H1 (cell line): ENCODE results near the gene TMEM198. TPM values are rescaled to one million over a fixed set of nuclear protein-coding genes. Genes with fewer than 3 reads are reported as not detected.

Experiments
- ASH2L ChIP-seq: fragments of 200-600, 300-600 bp; sonication (generic); IDR thresholded peaks from one replicate; pipeline ENCODE4 v1.7.1; 2017; ENCODE audit warnings: low read length
- GABPA ChIP-seq: IDR thresholded peaks from 2 replicates; pipeline ENCODE4 v1.6.1; 2011; ENCODE audit warnings: mild to moderate bottlenecking, low read length, moderate library complexity, borderline replicate concordance; ENCODE audit not compliant: insufficient read depth
- KDM5A ChIP-seq: fragments of 200-600 bp; IDR thresholded peaks from 2 replicates; pipeline ENCODE4 v1.7.1; 2012; ENCODE audit warnings: mild to moderate bottlenecking, low read length, inconsistent platforms, mixed read lengths
- NANOG ChIP-seq: IDR thresholded peaks from 2 replicates; pipeline ENCODE4 v1.6.1; 2011; ENCODE audit warnings: low read length, low read depth, mild to moderate bottlenecking, inconsistent platforms; ENCODE audit not compliant: insufficient read depth, poor library complexity, severe bottlenecking
- NRF1 ChIP-seq: IDR thresholded peaks from 2 replicates; pipeline ENCODE4 v1.6.1; 2011; ENCODE audit warnings: mild to moderate bottlenecking, low read depth, low read length, improper control_type of control experiment
- RBBP5 ChIP-seq: IDR thresholded peaks from 2 replicates; pipeline ENCODE4 v1.7.1; 2012; ENCODE audit warnings: low read depth, mild to moderate bottlenecking, inconsistent platforms, low read length, moderate library complexity, borderline replicate concordance
- SP2 ChIP-seq: IDR thresholded peaks from 2 replicates; pipeline ENCODE4 v1.6.1; 2012; ENCODE audit warnings: mild to moderate bottlenecking, low read length, inconsistent platforms
- YY1 ChIP-seq: IDR thresholded peaks from 2 replicates; pipeline ENCODE4 v1.6.1; 2011; ENCODE audit warnings: low read depth, mild to moderate bottlenecking, low read length
- polyA plus RNA-seq, 7 experiments: library from polyadenylated mRNA; depleted of rRNA in 3 of 7; stranded (reverse) in 5 of 7; unstranded in 2 of 7; fragments of >200 nt in 5 of 7; fragments of 200-250 nt in 2 of 7; gene quantifications; 1 replicate in 5 of 7; 2 replicates in 1 of 7; 4 replicates in 1 of 7; pipeline versions ENCODE4 v1.2.1 to v1.2.3, GENCODE V29; 2011 to 2013; ENCODE audit warnings: missing spikeins in 2 of 7, mixed read lengths in 2 of 7
- total RNA-seq: library from RNA; stranded (reverse); fragmentation: NEBNext Ultra II Directional; extraction: Animal tissue kit (Norgen Biotek cat#: 25700); gene quantifications from 2 replicates; pipeline ENCODE4 v1.2.1, GENCODE V29; 2021
- TF ChIP-seq, protein P1 (sequence below), 3 experiments: IDR thresholded peaks; 1 replicate in 2 of 3; 2 replicates in 1 of 3; pipeline versions ENCODE4 v1.5.1 to v1.6.1; 2011; ENCODE audit warnings: low read length in 3 of 3, mild to moderate bottlenecking in 3 of 3, inconsistent platforms in 2 of 3, low read depth in 1 of 3, moderate library complexity in 1 of 3; ENCODE audit not compliant: insufficient read depth in 1 of 3; ENCODE audit errors: control extremely low read depth in 1 of 3

Gene TMEM198
- total and polyA plus RNA-seq, 2 of the 8 experiments (the other 6 are each of a cell fraction or from before 2014, with no cell fraction given) = 10.2 to 10.4 TPM

DNA sequence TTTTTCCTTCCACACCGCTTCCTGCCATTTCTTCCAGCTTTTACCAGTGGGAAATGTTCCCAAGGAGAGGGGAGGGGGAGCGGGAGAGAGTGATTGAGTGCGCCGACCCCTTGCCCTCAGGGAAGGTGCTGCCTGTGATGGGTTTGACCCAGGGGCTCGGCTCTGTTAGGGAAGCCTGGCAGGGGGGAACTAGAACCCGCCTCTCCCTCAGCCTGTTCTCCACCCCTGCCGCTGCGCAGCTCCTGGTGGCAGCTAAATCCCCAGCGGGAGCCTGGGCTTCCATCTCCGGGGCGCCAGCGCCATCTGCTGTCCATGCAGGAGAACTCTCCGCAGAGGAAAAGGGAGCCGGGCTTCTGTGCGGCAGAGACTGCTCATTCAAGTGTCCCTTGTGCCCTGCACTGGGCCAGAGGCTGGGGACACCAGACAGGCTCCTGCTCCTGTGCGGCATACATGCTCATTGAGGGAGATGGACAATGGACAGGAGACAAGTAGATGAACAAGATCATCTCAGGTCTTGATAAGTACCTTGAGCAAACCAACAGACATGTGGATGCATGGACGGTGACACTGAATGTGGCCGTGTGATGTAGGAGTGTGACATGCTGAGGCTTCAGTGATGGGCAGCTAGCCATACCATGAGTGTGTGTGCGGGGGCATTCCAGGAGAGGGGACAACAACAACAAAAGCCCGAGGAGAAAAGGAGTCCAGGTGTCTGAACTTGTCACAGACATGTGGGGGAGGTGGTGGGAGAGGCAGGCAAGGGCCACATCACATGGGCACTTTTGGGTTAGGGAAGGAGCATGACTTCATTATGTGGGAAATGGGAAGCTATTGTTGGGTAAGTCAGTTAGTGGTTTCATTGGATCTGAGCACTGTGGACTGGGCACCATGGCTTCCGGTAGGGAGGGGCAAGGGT is 13.5 kb upstream of the TMEM198 start (continued):
- TF ChIP-seq SP2 (no peak), GABPA (peak; percentile 60; the same call in 1 of the 2 replicates), NANOG (peak; percentile 20), KDM5A (no peak), NRF1 (no peak), ASH2L (peak; percentile 42), RBBP5 (no peak), YY1 (peak; percentile 68)
- TF ChIP-seq, protein P1, sequence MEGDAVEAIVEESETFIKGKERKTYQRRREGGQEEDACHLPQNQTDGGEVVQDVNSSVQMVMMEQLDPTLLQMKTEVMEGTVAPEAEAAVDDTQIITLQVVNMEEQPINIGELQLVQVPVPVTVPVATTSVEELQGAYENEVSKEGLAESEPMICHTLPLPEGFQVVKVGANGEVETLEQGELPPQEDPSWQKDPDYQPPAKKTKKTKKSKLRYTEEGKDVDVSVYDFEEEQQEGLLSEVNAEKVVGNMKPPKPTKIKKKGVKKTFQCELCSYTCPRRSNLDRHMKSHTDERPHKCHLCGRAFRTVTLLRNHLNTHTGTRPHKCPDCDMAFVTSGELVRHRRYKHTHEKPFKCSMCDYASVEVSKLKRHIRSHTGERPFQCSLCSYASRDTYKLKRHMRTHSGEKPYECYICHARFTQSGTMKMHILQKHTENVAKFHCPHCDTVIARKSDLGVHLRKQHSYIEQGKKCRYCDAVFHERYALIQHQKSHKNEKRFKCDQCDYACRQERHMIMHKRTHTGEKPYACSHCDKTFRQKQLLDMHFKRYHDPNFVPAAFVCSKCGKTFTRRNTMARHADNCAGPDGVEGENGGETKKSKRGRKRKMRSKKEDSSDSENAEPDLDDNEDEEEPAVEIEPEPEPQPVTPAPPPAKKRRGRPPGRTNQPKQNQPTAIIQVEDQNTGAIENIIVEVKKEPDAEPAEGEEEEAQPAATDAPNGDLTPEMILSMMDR (IDR thresholded peaks at IDR 0.05; ENCODE audit: control extremely low read depth in 1 of 3, insufficient read depth in 1 of 3, low read depth in 1 of 3, low read length in 3 of 3) = peak in 2 of 3 experiments; percentile 96 to 99; a peak in 3 of 4 replicates
